C4-2B (cell line): ENCODE measurements around the gene RPL35A.

ENCODE experiments used
- H3K27ac ChIP-seq: fragments of 450-650 bp; 2 replicates; pipeline ENCODE4 v1.5.1; 2017
- CTCF ChIP-seq: fragments of 450-650 bp; conservative IDR thresholded peaks from 2 replicates; pipeline ENCODE4 v1.5.1; 2017; ENCODE audit warnings: mild to moderate bottlenecking
- ZFX ChIP-seq: fragments of 450-650 bp; IDR thresholded peaks from 2 replicates; pipeline ENCODE4 v1.6.1; 2017

Gene RPL35A

GRCh38 chr3:197942956-197943556, 6.9 kb upstream of the RPL35A start:
- no peak overlapping the region for H3K27ac ChIP-seq
- TF ChIP-seq ZFX (no peak), CTCF (peak; percentile 96)

GRCh38 chr3:197949191-197949777, 706 bp upstream of the RPL35A start:
- H3K27ac ChIP-seq, result peak overlapping the region; percentile 89
- TF ChIP-seq CTCF (no peak), ZFX (no peak)

- no peak for TF ChIP-seq CTCF
- H3K27ac ChIP-seq, result peak overlapping the region; percentile 89
These were observed 679 bp downstream of the RPL35A start for GRCh38 chr3:197950677-197951061.

GRCh38 chr3:197951392-197951990, 1.5 kb downstream of the RPL35A start:
- peak overlapping the region; percentile 89 for H3K27ac ChIP-seq
- no peak for TF ChIP-seq ZFX
- no peak for TF ChIP-seq CTCF

- TF ChIP-seq CTCF (no peak), ZFX (no peak)
- H3K27ac ChIP-seq, result peak overlapping the region; percentile 13
These were observed 2.5 kb downstream of the RPL35A start for GRCh38 chr3:197952440-197952839.

GRCh38 chr3:197953325-197953724, 3.3 kb downstream of the RPL35A start:
- H3K27ac ChIP-seq, result peak overlapping the region; percentile 13
- TF ChIP-seq CTCF (no peak), ZFX (no peak)

GRCh38 chr3:197953881-197954280, 3.9 kb downstream of the RPL35A start:
- H3K27ac ChIP-seq, result no peak overlapping the region
- TF ChIP-seq CTCF, result no peak
- TF ChIP-seq ZFX, result no peak
